T-cell (primary cell): ENCODE measurements around the gene SDK2. TPM values are rescaled to one million over a fixed set of nuclear protein-coding genes. Genes with fewer than 3 reads are reported as not detected.

Experiments
- ATAC-seq, 4 experiments: fragments of 200-7000 bp in 3 of 4; fragments of 150-1000 bp in 1 of 4; cut with Tn5 transposase; replicated peaks in 1 of 4; 1 replicate in 3 of 4; 2 replicates in 1 of 4; pipeline ENCODE4 v1.10.0; 2021; ENCODE audit warnings: moderate library complexity in 3 of 4, mild to moderate bottlenecking in 2 of 4, moderate number of reproducible peaks in 1 of 4
- CTCF ChIA-PET, 2 donors: fragments of 300-600 bp; sonication (Branson Sonifier 250); formaldehyde crosslinking; loops; one replicate each; lab custom pipeline; 2022; ENCODE audit warnings: antibody characterized with exemption in 2 of 2; lab: Charles Lee
- POLR2A ChIA-PET, 2 donors: fragments of 300-600 bp; sonication (Branson Sonifier 250); formaldehyde crosslinking; loops; one replicate each; lab custom pipeline; 2022; ENCODE audit warnings: antibody characterized with exemption in 2 of 2; lab: Charles Lee
- DNase-seq, 35 experiments: peaks; one replicate each; pipeline versions ENCODE4 v3.0.0 to v3.0.0-alpha.2; 2013 to 2023
- H3K27ac ChIP-seq: one replicate; pipeline ENCODE4 v1.5.1; 2013; ENCODE audit warnings: low read length
- H3K27me3 ChIP-seq, 2 experiments: replicated peaks in 1 of 2; 1 replicate in 1 of 2; 2 replicates in 1 of 2; pipeline versions ENCODE4 v1.6.1 to v1.7.0; 2013; ENCODE audit warnings: low read length in 1 of 2, mixed read lengths in 1 of 2; ENCODE audit not compliant: control insufficient read depth in 2 of 2, insufficient read depth in 2 of 2; ENCODE audit errors: extremely low read depth in 1 of 2
- H3K36me3 ChIP-seq, 2 donors: 1 replicate in 1 of 2; 2 replicates in 1 of 2; pipeline versions ENCODE4 v1.6.1 to v1.7.0; 2013; ENCODE audit warnings: low read length in 1 of 2; ENCODE audit not compliant: control insufficient read depth in 2 of 2, insufficient read depth in 1 of 2; ENCODE audit errors: extremely low read depth in 1 of 2
- H3K4me1 ChIP-seq, 2 experiments: 1 replicate in 1 of 2; 2 replicates in 1 of 2; pipeline versions ENCODE4 v1.6.1 to v1.7.0; 2013; ENCODE audit warnings: low read length in 2 of 2, mixed read lengths in 1 of 2; ENCODE audit not compliant: insufficient read depth in 2 of 2, control insufficient read depth in 1 of 2; ENCODE audit errors: extremely low read depth in 1 of 2
- H3K4me3 ChIP-seq, 2 donors: 1 replicate in 1 of 2; 2 replicates in 1 of 2; pipeline versions ENCODE4 v1.5.1 to v1.7.0; 2013; ENCODE audit warnings: mild to moderate bottlenecking in 2 of 2, low read length in 1 of 2, moderate library complexity in 1 of 2; ENCODE audit not compliant: control insufficient read depth in 1 of 2; ENCODE audit errors: extremely low read depth in 1 of 2
- H3K9me3 ChIP-seq: 2 replicates; pipeline ENCODE4 v1.7.0; 2013
- H3K27ac Mint-ChIP-seq, 2 donors: one replicate each; pipeline ENCODE4 v1.8.0; 2020 to 2021; ENCODE audit warnings: mild to moderate bottlenecking in 2 of 2, mixed read lengths in 2 of 2
- H3K27me3 Mint-ChIP-seq, 2 donors: one replicate each; pipeline ENCODE4 v1.8.0; 2021 to 2022; ENCODE audit warnings: mixed read lengths in 2 of 2
- H3K36me3 Mint-ChIP-seq: one replicate; pipeline ENCODE4 v1.8.0; 2021; ENCODE audit warnings: mixed read lengths
- H3K4me1 Mint-ChIP-seq, 3 donors: one replicate each; pipeline ENCODE4 v1.8.0; 2020 to 2022; ENCODE audit warnings: mixed read lengths in 3 of 3, mild to moderate bottlenecking in 1 of 3
- H3K4me3 Mint-ChIP-seq, 3 donors: one replicate each; pipeline ENCODE4 v1.8.0; 2020 to 2022; ENCODE audit warnings: mild to moderate bottlenecking in 3 of 3, mixed read lengths in 3 of 3, moderate library complexity in 3 of 3
- H3K9me3 Mint-ChIP-seq, 3 donors: one replicate each; pipeline ENCODE4 v1.8.0; 2020 to 2022; ENCODE audit warnings: mixed read lengths in 3 of 3
- WGBS: methylation state at CpG from one replicate; pipeline ENCODE4 v1.1.5; 2013; ENCODE audit warnings: missing lambda C conversion rate; ENCODE audit not compliant: insufficient coverage; 5-methylcytosine and 5-hydroxymethylcytosine counted together
- total RNA-seq, 35 experiments: library from RNA in 6 of 35; stranded (reverse) in 6 of 35; fragments of 120-200 nt in 1 of 35; gene quantifications; one replicate each; pipeline versions ENCODE4 v1.2.1 to v1.2.4 and lab custom pipeline; 2013 to 2026

SDK2 gene
- total RNA-seq, 5 donors from 2014 or later (not counting 1 experiment from before 2014, with no cell fraction given), result 2.9 to 8.3 (median 4.8) TPM

DNA sequence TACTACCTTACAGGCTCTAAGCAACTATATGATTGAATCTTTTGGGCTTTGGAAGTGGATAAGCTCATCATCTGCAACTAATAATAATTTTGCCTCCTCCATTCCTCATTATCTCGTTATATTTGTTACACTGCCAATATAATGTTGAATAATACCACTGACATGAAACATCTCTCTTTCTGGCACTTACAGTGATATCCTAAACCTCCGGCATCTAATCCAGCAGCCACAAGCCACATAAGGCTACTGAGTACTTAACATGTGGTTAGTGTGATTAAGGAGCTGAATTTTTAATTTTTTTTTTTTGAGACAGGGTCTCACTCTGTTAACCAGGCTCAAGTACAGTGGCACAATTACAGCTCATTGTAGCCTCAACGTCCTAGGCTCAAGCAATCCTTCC is 342.1 kb downstream of the SDK2 start:
- no peak overlapping the region for H3K4me3 ChIP-seq
- ChIA-PET CTCF (no interaction called here), POLR2A (no interaction called here)
- H3K4me1 ChIP-seq, result peaks cover 0 to 3% of the 10 kb centered on the region in 2 experiments
- H3K9me3 ChIP-seq, result no peaks in the 10 kb centered on the region
- Mint-ChIP-seq H3K9me3 (no peaks in the 10 kb centered on the region), H3K36me3 (no peaks in the 10 kb centered on the region), H3K27ac (no peak overlapping the region), H3K4me1 (peaks cover 0 to 2% (median 0%) of the 10 kb centered on the region in 3 donors), H3K4me3 (no peak overlapping the region), H3K27me3 (peaks cover 2 to 3% of the 10 kb centered on the region in 2 donors)
- ATAC-seq (no peak), DNase-seq (no peak)
- peaks cover 0 to 18% of the 10 kb centered on the region in 2 experiments for H3K27me3 ChIP-seq
- no peak overlapping the region for H3K27ac ChIP-seq
- 86% methylated on average over 1 of the region's 3 CpGs for WGBS
- H3K36me3 ChIP-seq, result no peaks in the 10 kb centered on the region

DNA sequence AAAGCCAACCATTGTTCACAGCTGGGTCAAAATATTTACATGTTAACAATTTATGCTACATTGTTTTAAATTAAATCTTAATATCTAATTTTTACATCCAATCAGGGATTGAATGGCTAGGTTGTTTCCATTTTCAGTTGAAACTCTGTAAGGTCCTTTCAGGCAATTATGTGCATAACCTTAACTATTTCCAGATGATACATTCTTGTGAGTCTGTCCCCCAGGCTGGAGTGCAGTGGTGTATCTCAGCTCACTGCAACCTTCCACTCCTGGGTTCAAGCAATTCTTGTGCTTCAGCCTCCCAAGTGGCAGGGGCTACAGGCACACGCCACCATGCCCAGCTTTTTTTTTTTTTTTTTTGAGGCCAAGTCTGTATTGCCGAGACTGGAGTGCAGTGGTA is 342.9 kb downstream of the SDK2 start:
- Histone ChIP-seq H3K4me1 (peaks cover 0 to 3% of the 10 kb centered on the region in 2 experiments), H3K27me3 (peaks cover 0 to 11% of the 10 kb centered on the region in 2 experiments), H3K36me3 (no peaks in the 10 kb centered on the region), H3K4me3 (no peak overlapping the region), H3K9me3 (no peaks in the 10 kb centered on the region), H3K27ac (no peak overlapping the region)
- POLR2A ChIA-PET, result no interaction called here
- H3K27me3 Mint-ChIP-seq, result peaks cover 2 to 3% of the 10 kb centered on the region in 2 donors
- no peaks in the 10 kb centered on the region for H3K9me3 Mint-ChIP-seq
- peaks cover 0 to 2% (median 0%) of the 10 kb centered on the region in 3 donors for H3K4me1 Mint-ChIP-seq
- 91% methylated on average over 1 of the region's 2 CpGs for WGBS
- CTCF ChIA-PET, result interaction anchor here in 1 of 2 donors (0.5 kb wide), 1 partner anchor 9 kb away, joined by 4 read pairs; no protein-coding TSS in a partner anchor
- no peak for ATAC-seq
- no peak for DNase-seq
- H3K4me3 Mint-ChIP-seq, result no peak overlapping the region
- H3K27ac Mint-ChIP-seq, result no peak overlapping the region
- no peaks in the 10 kb centered on the region for H3K36me3 Mint-ChIP-seq

DNA sequence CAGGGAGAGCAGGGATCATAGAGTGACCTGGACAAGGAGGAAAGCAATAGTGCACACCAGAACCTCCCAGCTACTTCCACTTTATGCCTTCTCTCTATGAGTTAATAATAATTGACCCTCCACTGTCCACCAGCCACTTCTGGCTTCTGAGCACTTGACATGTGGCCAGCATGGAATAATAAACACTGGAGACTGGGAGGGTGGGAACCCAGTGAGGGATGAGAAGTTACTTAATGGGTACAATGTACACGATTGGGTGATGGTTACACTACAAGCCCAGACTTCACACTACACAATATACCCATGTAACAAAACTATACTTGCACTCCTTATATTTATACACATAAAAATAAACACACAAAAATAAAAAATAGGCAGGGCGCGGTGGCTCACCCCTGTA is 343.9 kb downstream of the SDK2 start:
- H3K36me3 Mint-ChIP-seq, result no peaks in the 10 kb centered on the region
- no peak overlapping the region for H3K27ac Mint-ChIP-seq
- DNase-seq (no peak), ATAC-seq (no peak)
- Histone ChIP-seq H3K27me3 (peaks cover 0 to 8% of the 10 kb centered on the region in 2 experiments), H3K9me3 (no peaks in the 10 kb centered on the region), H3K4me1 (peaks cover 0 to 3% of the 10 kb centered on the region in 2 experiments), H3K36me3 (no peaks in the 10 kb centered on the region), H3K4me3 (no peak overlapping the region), H3K27ac (no peak overlapping the region)
- ChIA-PET POLR2A (no interaction called here), CTCF (no interaction called here)
- H3K4me1 Mint-ChIP-seq, result no peaks in the 10 kb centered on the region
- 100% methylated on average over 2 of the region's 3 CpGs for WGBS
- peaks cover 2 to 3% of the 10 kb centered on the region in 2 donors for H3K27me3 Mint-ChIP-seq
- no peaks in the 10 kb centered on the region for H3K9me3 Mint-ChIP-seq
- H3K4me3 Mint-ChIP-seq, result no peak overlapping the region

DNA sequence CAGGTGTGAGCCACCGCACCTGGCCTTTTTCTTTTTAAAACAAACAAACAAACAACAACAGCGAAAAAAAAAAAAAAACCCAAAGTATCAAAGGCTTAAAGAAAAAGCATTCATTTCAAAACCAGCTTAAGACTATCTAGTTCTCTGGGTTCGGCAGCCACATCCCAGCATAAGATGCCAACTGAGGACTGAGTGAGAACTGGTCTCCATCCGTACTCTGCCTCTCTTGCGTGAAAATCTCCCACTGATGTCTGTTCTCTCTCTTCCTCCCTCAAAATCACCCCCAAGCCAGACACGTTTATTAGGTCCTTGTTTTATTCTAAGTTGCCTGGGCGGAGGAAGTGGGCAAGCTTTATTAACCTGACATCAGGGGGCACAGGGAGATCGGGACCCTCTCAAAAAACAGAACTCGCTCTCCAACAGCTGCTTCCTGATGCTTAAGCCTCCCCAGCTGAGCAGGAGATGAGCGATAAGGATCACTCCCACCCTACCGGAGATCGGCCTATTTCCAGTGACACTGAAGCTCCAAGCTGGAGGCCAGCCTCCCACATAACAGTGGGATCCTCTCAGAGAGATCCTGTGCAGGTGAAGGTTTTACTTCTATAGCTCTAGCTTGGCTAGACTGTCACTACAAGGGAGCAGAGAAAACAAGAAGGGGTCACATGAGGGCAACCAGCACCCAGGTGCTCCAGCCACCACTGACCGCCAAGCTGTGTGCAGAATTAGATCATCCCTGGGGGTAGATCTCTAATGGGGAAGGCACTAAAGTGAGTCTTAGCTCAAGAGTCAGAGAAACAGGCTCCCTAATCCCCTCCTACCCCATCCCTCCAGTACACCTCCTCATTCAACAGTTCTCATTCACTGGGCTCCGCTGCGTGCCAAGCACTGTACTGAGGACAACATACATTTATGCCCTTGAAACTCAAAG is 346.0 kb downstream of the SDK2 start:
- H3K9me3 ChIP-seq, result no peaks in the 10 kb centered on the region
- H3K36me3 Mint-ChIP-seq, result no peaks in the 10 kb centered on the region
- DNase-seq, result no peak
- H3K27me3 Mint-ChIP-seq, result no peaks in the 10 kb centered on the region
- H3K27ac ChIP-seq, result no peak overlapping the region
- CTCF ChIA-PET, result interaction anchor here in 1 of 2 donors (0.6 kb wide), 1 partner anchor 38 kb away, joined by 3 read pairs; no protein-coding TSS in a partner anchor
- H3K4me3 Mint-ChIP-seq, result no peak overlapping the region
- WGBS, result 41% methylated on average over 8 of the region's 15 CpGs
- H3K4me1 ChIP-seq, result no peaks in the 10 kb centered on the region
- no peaks in the 10 kb centered on the region for H3K4me1 Mint-ChIP-seq
- H3K36me3 ChIP-seq, result no peaks in the 10 kb centered on the region
- peaks cover 0 to 3% of the 10 kb centered on the region in 2 experiments for H3K27me3 ChIP-seq
- no peak overlapping the region for H3K4me3 ChIP-seq
- H3K27ac Mint-ChIP-seq, result no peak overlapping the region
- ATAC-seq, result no peak
- H3K9me3 Mint-ChIP-seq, result no peaks in the 10 kb centered on the region
- POLR2A ChIA-PET, result interaction anchor here in 1 of 2 donors (0.6 kb wide), 1 partner anchor 76 kb away, joined by 3 read pairs; no protein-coding TSS in a partner anchor

DNA sequence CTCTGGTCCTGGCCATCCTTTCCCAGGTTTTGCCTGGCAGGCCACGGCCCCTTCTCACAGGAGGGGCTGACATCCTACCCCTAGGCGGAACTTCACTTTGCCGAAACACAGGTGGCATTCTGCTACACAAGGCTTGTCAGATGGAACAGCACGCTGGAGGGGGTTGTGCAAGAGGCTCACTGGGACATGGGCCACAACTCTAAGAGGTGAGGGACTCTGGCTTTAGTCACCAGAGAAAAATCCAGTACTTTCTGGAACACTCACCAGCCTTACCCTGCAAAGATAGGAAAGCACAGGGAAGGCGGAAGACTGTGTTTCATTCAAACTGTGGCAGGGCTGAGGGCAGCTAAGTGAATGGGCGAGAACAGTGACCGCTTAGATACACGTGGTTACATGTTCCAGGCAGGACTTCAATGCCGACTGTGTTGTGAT is 350.7 kb downstream of the SDK2 start:
- H3K36me3 Mint-ChIP-seq, result no peaks in the 10 kb centered on the region
- ChIA-PET POLR2A (no interaction called here), CTCF (no interaction called here)
- H3K9me3 Mint-ChIP-seq, result no peaks in the 10 kb centered on the region
- no peak overlapping the region for H3K4me3 Mint-ChIP-seq
- H3K27me3 Mint-ChIP-seq, result peaks cover 0 to 13% of the 10 kb centered on the region in 2 donors
- 89% methylated on average over 8 of the region's 9 CpGs for WGBS
- Histone ChIP-seq H3K9me3 (no peaks in the 10 kb centered on the region), H3K27ac (no peak overlapping the region), H3K4me1 (peaks cover 0 to 11% of the 10 kb centered on the region in 2 experiments), H3K4me3 (no peak overlapping the region), H3K36me3 (no peaks in the 10 kb centered on the region), H3K27me3 (peaks cover 0 to 18% of the 10 kb centered on the region in 2 experiments)
- no peak overlapping the region for H3K27ac Mint-ChIP-seq
- peaks cover 13 to 19% (median 15%) of the 10 kb centered on the region in 3 donors for H3K4me1 Mint-ChIP-seq
- DNase-seq (no peak), ATAC-seq (no peak)

DNA sequence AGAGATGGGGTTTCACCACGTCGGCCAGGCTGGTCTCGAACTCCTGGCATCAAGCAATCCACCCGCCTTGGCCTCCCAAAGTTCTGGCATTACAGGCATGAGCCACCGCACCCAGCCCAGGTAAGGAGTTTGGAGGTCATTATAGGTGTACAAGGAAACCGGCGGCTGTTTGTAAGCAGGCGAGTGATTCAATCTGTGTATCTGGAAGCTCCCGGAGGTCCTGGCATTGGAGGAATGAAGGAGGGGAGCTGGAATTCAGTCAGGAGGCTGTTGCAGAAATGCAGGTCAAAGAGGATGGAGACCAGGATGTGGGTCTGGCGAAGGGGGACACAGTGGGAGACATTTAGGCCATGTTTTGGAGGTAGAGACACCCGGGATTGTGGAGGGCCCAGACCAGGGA is 351.2 kb downstream of the SDK2 start:
- CTCF ChIA-PET, result no interaction called here
- 70% methylated on average over 6 of the region's 11 CpGs for WGBS

More for the DNA sequence above, 351.2 kb downstream of the SDK2 start:
- H3K36me3 ChIP-seq, result no peaks in the 10 kb centered on the region
- H3K27ac ChIP-seq, result no peak overlapping the region
- Mint-ChIP-seq H3K36me3 (no peaks in the 10 kb centered on the region), H3K4me3 (no peak overlapping the region), H3K4me1 (peaks cover 13 to 19% (median 15%) of the 10 kb centered on the region in 3 donors), H3K27ac (no peak overlapping the region), H3K27me3 (peaks cover 0 to 13% of the 10 kb centered on the region in 2 donors), H3K9me3 (no peaks in the 10 kb centered on the region)
- POLR2A ChIA-PET, result no interaction called here
- ATAC-seq, result no peak
- no peak overlapping the region for H3K4me3 ChIP-seq
- H3K9me3 ChIP-seq, result no peaks in the 10 kb centered on the region
- H3K27me3 ChIP-seq, result peaks cover 0 to 18% of the 10 kb centered on the region in 2 experiments
- peaks cover 0 to 11% of the 10 kb centered on the region in 2 experiments for H3K4me1 ChIP-seq
- no peak for DNase-seq
